Cardiac septum (tissue), 1 donor: ENCODE measurements around the gene RABAC1. TPM values are rescaled to one million over a fixed set of nuclear protein-coding genes. Genes with fewer than 3 reads are reported as not detected.

Experiments used
- DNase-seq: peaks from one replicate; pipeline ENCODE4 v3.0.0-alpha.2; 2020; ENCODE audit warnings: low spot score
- intact Hi-C: fragments of 100-400 bp; cut with DNase I; formaldehyde crosslinking; loops from one replicate; pipeline ENCODE4 v1.14.0; 2022
- total RNA-seq: library from RNA; stranded (reverse); fragmentation: NEBNext Ultra II Directional; extraction: Animal tissue kit (Norgen Biotek cat#: 25700); gene quantifications from one replicate; pipeline ENCODE4 v1.2.1, GENCODE V29; 2021
- donor health status: DM: no; HTN: no; CAD: no.

Gene RABAC1
- total RNA-seq, 1 donor from 2014 or later, result 92.0 TPM

- intact Hi-C loops, result no loop called here
- no peak for DNase-seq
These were observed 47.9 kb downstream of the RABAC1 start for GRCh38 chr19:41910992-41911888.

DNA sequence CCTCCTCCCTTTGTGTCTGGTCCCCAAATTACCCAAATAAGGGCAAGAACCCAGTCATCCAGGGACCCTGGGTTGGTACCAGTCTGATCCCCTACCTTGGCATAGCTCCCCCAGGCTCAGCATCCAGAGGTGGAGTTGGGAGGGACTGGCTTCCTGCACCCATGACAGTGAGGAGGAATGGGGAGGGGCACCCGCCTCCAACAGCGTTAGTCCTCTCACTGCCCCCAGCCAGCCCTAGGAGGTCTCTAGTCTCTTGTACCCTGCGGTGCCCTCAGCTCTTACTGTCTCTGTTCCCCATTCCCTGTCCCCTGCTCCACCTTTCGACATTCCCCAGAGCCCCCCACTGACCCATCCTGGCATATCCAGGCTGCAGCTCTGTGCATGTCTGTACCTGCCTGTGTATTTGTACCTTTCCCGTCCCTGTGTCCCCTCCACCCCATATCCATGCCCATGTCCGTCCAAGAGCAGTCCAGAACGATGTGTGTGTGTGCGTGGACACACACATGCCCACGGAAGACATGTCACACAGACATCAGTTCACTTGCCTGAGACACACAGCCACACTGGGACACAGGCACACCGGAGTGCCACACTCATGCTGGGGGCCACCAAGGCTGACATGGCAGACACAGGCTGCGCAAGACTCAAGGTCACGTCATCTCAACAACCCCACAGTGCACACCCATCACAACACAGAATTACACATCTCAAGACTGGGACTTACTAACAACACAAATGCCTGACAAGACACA, 48.7 kb downstream of the RABAC1 start:
- intact Hi-C loops, result no loop called here
- DNase-seq, result no peak

DNA sequence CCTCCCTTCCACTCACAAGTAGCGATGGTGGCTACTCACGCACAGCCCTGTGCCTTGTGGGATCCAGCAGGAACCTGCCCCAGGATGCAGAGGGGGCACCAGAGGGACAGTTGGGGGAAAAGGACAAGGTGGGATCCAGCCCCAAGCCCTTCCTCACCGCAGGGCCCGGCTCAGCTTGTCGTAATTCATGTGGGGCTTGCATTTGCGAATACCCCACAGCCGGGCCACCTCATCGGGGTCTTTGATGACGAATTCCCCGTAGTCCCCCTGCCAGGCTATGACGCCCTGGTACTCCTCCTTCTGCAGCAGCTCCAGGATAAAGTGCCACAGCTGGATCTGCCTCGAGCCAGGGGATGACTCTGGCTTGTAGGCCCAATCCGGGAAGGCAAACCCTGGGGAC, 49.4 kb downstream of the RABAC1 start:
- no peak for DNase-seq
- intact Hi-C loops, result no loop called here

GRCh38 chr19:41908724-41909464, 50.2 kb downstream of the RABAC1 start:
- intact Hi-C loops, result no loop called here

DNA sequence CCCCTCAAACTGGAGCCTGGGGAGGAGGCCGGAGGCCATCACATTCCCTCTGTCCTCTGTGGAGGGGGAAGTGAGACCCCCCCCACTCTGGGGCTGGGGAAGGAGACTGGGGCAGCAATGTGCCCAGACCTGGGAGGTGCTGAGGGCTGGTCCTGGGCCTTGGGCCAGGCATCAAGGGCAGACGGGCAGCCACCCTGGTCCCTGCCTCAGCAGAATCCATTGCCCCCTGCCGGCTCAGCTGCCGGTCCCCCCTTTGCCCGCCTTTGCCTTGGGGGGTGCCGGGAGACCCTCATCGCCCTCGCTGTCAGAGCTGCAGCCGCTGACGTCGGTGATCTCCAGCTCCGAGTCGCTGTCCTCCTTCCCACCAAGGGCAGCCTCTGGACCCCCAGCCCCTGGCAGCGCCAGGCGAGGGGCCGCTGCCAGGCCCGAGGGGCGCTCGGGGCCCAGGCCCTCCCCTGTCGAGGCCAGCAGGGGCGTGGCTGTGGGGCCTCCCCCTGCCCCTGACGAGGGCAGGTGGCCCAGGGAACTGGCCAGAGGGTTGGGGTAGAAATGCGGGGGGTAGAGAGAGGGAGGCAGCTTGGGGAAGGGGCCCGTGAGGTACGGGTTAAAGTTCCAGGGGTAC, 51.0 kb downstream of the RABAC1 start:
- DNase-seq, result no peak
- intact Hi-C loops, result no loop called here

More at GRCh38 chr19:41908724-41909464, 50.2 kb downstream of the RABAC1 start:
- DNase-seq, result no peak

GRCh38 chr19:41906916-41907680, 52.0 kb downstream of the RABAC1 start:
- intact Hi-C loops, result no loop called here
- DNase-seq, result no peak

Other genes starting within 250 kb of the RABAC1 start
- gene CEACAM6, start 203.8 kb downstream of the RABAC1 start, total RNA-seq, result 0.16 TPM
- 0.97 TPM for gene CEACAM3, start 162.7 kb downstream of the RABAC1 start, total RNA-seq
- not detected for gene LYPD4, start 114.6 kb downstream of the RABAC1 start, total RNA-seq
- gene DMRTC2, start 114.3 kb downstream of the RABAC1 start, total RNA-seq, result not detected
- gene RPS19, start 99.1 kb downstream of the RABAC1 start, total RNA-seq, result 548 TPM
- not detected for gene CD79A, start 82.0 kb downstream of the RABAC1 start, total RNA-seq
- 37.9 TPM for gene ARHGEF1, start 76.1 kb downstream of the RABAC1 start, total RNA-seq
- gene ERFL, start 30.9 kb downstream of the RABAC1 start, total RNA-seq, result not detected
- gene ATP1A3, start 34.9 kb upstream of the RABAC1 start, total RNA-seq, result 242 TPM
- gene GRIK5, start 110.9 kb upstream of the RABAC1 start, total RNA-seq, result 4.6 TPM
- gene ZNF574, start 116.8 kb upstream of the RABAC1 start, total RNA-seq, result 8.3 TPM
- gene POU2F2, start 173.1 kb upstream of the RABAC1 start, total RNA-seq, result 0.51 TPM